Progenitor cell of endocrine pancreas (in vitro differentiated cells): ENCODE results near the gene TNFAIP8L2. TPM values are rescaled to one million over a fixed set of nuclear protein-coding genes. Genes with fewer than 3 reads are reported as not detected.
"Not testable (repeated sequence)": the region's sequence is repeated elsewhere in the genome, so short reads cannot be mapped to it uniquely, and the experiment has no call there.

Source experiments
- DNase-seq: peaks from one replicate; pipeline ENCODE4 v3.0.0; 2021; ENCODE audit warnings: low spot score; ENCODE audit not compliant: unreplicated experiment
- H3K27ac Mint-ChIP-seq: 2 replicates; pipeline ENCODE4 v1.8.0; 2021; ENCODE audit warnings: mild to moderate bottlenecking, moderate library complexity, mixed read lengths
- H3K27me3 Mint-ChIP-seq: 2 replicates; pipeline ENCODE4 v1.8.0; 2021; ENCODE audit warnings: mixed read lengths
- H3K36me3 Mint-ChIP-seq: 2 replicates; pipeline ENCODE4 v1.8.0; 2022; ENCODE audit warnings: mixed read lengths; ENCODE audit not compliant: insufficient read depth
- H3K4me1 Mint-ChIP-seq: 2 replicates; pipeline ENCODE4 v1.8.0; 2021; ENCODE audit warnings: low read depth, mixed read lengths
- H3K4me3 Mint-ChIP-seq: 2 replicates; pipeline ENCODE4 v1.8.0; 2021; ENCODE audit warnings: low read depth, mild to moderate bottlenecking, moderate library complexity, mixed read lengths
- H3K9me3 Mint-ChIP-seq: 2 replicates; pipeline ENCODE4 v1.8.0; 2021; ENCODE audit warnings: low read depth, mixed read lengths
- CTCF ChIP-seq: fragments of 200-600 bp; sonication (generic); IDR thresholded peaks from one replicate; pipeline ENCODE4 v1.5.0; 2021; ENCODE audit warnings: antibody characterized with exemption, mild to moderate bottlenecking; ENCODE audit not compliant: unreplicated experiment
- total RNA-seq: library from RNA; stranded (reverse); gene quantifications from 2 replicates; pipeline ENCODE4 v1.2.1, GENCODE V29; 2021

TNFAIP8L2 gene
- total RNA-seq, 1 donor from 2014 or later: not detected

DNA sequence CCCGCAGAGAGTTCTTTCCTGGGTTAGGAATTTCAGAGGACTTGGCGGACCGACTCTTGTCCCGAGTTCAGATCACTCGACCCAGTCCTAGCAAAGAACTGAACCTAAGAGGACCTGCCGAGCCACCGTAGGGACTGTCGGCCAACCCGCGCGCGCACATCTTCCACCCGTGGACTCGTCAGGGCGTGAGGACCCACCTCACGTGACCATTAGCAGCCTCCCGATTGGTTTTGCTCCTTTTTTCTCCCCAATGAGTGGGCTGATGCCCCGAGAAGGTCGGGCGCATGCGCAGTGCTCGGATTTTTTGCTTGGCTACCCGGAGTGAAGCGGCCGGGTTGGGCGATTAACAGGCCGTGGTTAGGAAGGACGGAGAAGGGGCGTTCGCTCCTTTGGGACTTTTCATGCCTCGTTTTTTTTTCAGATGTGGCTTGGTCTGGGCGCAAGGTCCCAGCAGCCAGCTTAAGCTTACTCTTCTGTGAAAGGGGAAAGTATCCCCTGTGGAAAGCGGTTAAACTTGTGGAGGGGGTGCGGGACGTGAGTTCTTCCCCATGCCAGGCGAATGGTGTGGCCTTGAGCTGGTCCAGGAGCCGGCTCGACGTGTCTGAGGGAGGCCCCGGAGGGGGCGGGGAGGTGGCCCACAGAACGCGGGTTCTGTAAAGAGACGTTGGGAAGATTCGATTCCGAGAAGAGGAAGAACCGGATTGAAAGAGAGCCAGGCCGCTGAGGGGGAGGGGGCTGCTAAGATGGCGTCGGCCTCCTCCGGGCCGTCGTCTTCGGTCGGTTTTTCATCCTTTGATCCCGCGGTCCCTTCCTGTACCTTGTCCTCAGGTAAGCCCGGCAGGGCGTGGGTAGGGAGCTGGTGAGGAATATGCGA, 42.0 kb downstream of the TNFAIP8L2 start, which contains the start of gene PIP5K1A:
Gene PIP5K1A, plus strand, starts transcription at position 299 of the 874 bp plus-strand sequence. Its CDS starts 445 bp downstream, at position 744.
- H3K9me3 Mint-ChIP-seq: no peaks in the 10 kb centered on the region
- peak within 1 kb of the TSS; percentile 100 for H3K27ac Mint-ChIP-seq
- H3K4me1 Mint-ChIP-seq: peaks cover 31% of the 10 kb centered on the region
- H3K27me3 Mint-ChIP-seq: peaks cover 3% of the 10 kb centered on the region
- no peak for TF ChIP-seq CTCF
- no peaks in the 10 kb centered on the region for H3K36me3 Mint-ChIP-seq
- H3K4me3 Mint-ChIP-seq: peak within 1 kb of the TSS; percentile 97
- DNase-seq: peak; percentile 96

GRCh38 chr1:151199873-151200581, 43.6 kb downstream of the TNFAIP8L2 start:
- peaks cover 33% of the 10 kb centered on the region for H3K4me1 Mint-ChIP-seq
- no peak for DNase-seq
- peak overlapping the region; percentile 100 for H3K27ac Mint-ChIP-seq
- TF ChIP-seq CTCF: no peak
- H3K4me3 Mint-ChIP-seq: peak overlapping the region; percentile 97
- peaks cover 2% of the 10 kb centered on the region for H3K36me3 Mint-ChIP-seq
- no peaks in the 10 kb centered on the region for H3K27me3 Mint-ChIP-seq
- no peaks in the 10 kb centered on the region for H3K9me3 Mint-ChIP-seq

GRCh38 chr1:151205381-151205965, 49.0 kb downstream of the TNFAIP8L2 start:
- H3K36me3 Mint-ChIP-seq: peaks cover 16% of the 10 kb centered on the region
- H3K4me1 Mint-ChIP-seq, H3K9me3 Mint-ChIP-seq, DNase-seq, H3K4me3 Mint-ChIP-seq, H3K27ac Mint-ChIP-seq, H3K27me3 Mint-ChIP-seq: not testable (repeated sequence)

Other genes with a start within 250 kb of the TNFAIP8L2 start
- 110 TPM in 2 replicates for gene SETDB1, start 230.3 kb upstream of the TNFAIP8L2 start, total RNA-seq
- 187 and 203 TPM in 2 replicates for gene CERS2, start 181.8 kb upstream of the TNFAIP8L2 start, total RNA-seq
- 3.5 TPM in 2 replicates for gene ANXA9, start 174.4 kb upstream of the TNFAIP8L2 start, total RNA-seq
- 28.3 and 32.5 TPM in 2 replicates for gene MINDY1, start 149.7 kb upstream of the TNFAIP8L2 start, total RNA-seq
- 23.8 and 24.4 TPM in 2 replicates for gene PRUNE1, start 148.2 kb upstream of the TNFAIP8L2 start, total RNA-seq
- gene BNIPL, start 120.1 kb upstream of the TNFAIP8L2 start, total RNA-seq: 0.91 and 0.93 TPM in 2 replicates
- gene C1orf56, start 108.9 kb upstream of the TNFAIP8L2 start, total RNA-seq: 4.5 and 7.0 TPM in 2 replicates
- 101 and 105 TPM in 2 replicates for gene CDC42SE1, start 97.0 kb upstream of the TNFAIP8L2 start, total RNA-seq
- 29.5 and 30.0 TPM in 2 replicates for gene MLLT11, start 96.3 kb upstream of the TNFAIP8L2 start, total RNA-seq
- gene GABPB2, start 85.9 kb upstream of the TNFAIP8L2 start, total RNA-seq: 12.4 and 12.7 TPM in 2 replicates
- 31.5 and 34.0 TPM in 2 replicates for gene SEMA6C, start 10.0 kb upstream of the TNFAIP8L2 start, total RNA-seq
- 12.8 and 14.0 TPM in 2 replicates for gene LYSMD1, start 9.3 kb downstream of the TNFAIP8L2 start, total RNA-seq
- 47.1 and 52.0 TPM in 2 replicates for gene SCNM1, start 9.5 kb downstream of the TNFAIP8L2 start, total RNA-seq
- gene TMOD4, start 19.3 kb downstream of the TNFAIP8L2 start, total RNA-seq: 1.5 and 2.0 TPM in 2 replicates
- gene VPS72, start 33.5 kb downstream of the TNFAIP8L2 start, total RNA-seq: 110 and 119 TPM in 2 replicates
- gene PIP5K1A, start 41.9 kb downstream of the TNFAIP8L2 start, total RNA-seq: 84.0 and 95.5 TPM in 2 replicates
- gene PSMD4, start 98.1 kb downstream of the TNFAIP8L2 start, total RNA-seq: 163 and 177 TPM in 2 replicates
- gene ZNF687, start 125.7 kb downstream of the TNFAIP8L2 start, total RNA-seq: 43.0 and 45.0 TPM in 2 replicates
- 52.1 and 55.1 TPM in 2 replicates for gene PI4KB, start 170.8 kb downstream of the TNFAIP8L2 start, total RNA-seq
- gene RFX5, start 190.6 kb downstream of the TNFAIP8L2 start, total RNA-seq: 96.0 and 97.5 TPM in 2 replicates
- 56.2 and 57.0 TPM in 2 replicates for gene SELENBP1, start 216.1 kb downstream of the TNFAIP8L2 start, total RNA-seq
- 227 and 235 TPM in 2 replicates for gene PSMB4, start 242.9 kb downstream of the TNFAIP8L2 start, total RNA-seq